PFSK-1 (cell line): Measurements from ENCODE around the gene CASQ1.

Experiments
- POLR2AphosphoS5 ChIP-seq: IDR thresholded peaks from 2 replicates; pipeline ENCODE4 v1.6.1; 2012; ENCODE audit warnings: low read depth, mild to moderate bottlenecking, control low read depth, low read length, moderate library complexity
- SIN3A ChIP-seq: IDR thresholded peaks from 2 replicates; pipeline ENCODE4 v1.6.1; 2012; ENCODE audit warnings: mild to moderate bottlenecking, low read length, moderate library complexity, borderline replicate concordance; ENCODE audit not compliant: insufficient read depth
- TF ChIP-seq, protein P1 (sequence below), 2 experiments: IDR thresholded peaks; 2 replicates each; pipeline versions ENCODE4 v1.6.1 to v1.8.0; 2011 to 2012; ENCODE audit warnings: low read depth in 2 of 2, low read length in 2 of 2, control low read depth in 1 of 2, inconsistent platforms in 1 of 2, mild to moderate bottlenecking in 1 of 2, moderate library complexity in 1 of 2; ENCODE audit not compliant: insufficient read depth in 1 of 2

DNA sequence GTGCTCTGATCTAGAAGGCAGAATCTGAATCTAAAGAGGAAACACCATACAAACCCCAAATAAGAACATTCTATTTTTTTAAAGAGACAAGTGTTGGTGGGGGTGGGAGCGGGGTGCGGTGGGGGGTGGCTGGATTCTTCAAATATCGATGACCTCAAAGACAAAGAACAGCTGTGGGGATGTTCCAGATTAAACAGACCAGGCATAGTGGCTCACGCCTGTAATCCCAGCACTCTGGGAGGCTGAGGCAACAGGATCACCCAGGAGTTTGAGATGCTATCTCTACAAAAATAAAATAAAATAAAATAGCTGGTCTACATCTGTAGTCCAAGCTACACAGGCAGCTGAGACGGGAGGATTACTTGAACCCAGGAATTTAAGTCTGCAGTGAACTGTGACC is 34.0 kb upstream of the CASQ1 start:
- TF ChIP-seq SIN3A (no peak), POLR2AphosphoS5 (no peak)
- TF ChIP-seq, protein P1, sequence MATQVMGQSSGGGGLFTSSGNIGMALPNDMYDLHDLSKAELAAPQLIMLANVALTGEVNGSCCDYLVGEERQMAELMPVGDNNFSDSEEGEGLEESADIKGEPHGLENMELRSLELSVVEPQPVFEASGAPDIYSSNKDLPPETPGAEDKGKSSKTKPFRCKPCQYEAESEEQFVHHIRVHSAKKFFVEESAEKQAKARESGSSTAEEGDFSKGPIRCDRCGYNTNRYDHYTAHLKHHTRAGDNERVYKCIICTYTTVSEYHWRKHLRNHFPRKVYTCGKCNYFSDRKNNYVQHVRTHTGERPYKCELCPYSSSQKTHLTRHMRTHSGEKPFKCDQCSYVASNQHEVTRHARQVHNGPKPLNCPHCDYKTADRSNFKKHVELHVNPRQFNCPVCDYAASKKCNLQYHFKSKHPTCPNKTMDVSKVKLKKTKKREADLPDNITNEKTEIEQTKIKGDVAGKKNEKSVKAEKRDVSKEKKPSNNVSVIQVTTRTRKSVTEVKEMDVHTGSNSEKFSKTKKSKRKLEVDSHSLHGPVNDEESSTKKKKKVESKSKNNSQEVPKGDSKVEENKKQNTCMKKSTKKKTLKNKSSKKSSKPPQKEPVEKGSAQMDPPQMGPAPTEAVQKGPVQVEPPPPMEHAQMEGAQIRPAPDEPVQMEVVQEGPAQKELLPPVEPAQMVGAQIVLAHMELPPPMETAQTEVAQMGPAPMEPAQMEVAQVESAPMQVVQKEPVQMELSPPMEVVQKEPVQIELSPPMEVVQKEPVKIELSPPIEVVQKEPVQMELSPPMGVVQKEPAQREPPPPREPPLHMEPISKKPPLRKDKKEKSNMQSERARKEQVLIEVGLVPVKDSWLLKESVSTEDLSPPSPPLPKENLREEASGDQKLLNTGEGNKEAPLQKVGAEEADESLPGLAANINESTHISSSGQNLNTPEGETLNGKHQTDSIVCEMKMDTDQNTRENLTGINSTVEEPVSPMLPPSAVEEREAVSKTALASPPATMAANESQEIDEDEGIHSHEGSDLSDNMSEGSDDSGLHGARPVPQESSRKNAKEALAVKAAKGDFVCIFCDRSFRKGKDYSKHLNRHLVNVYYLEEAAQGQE (IDR thresholded peaks at IDR 0.05; ENCODE audit: insufficient read depth in 1 of 2, low read depth in 2 of 2, low read length in 2 of 2) = no peak
